H7 (cell line): Measurements from ENCODE around the gene RSPO4. TPM values are rescaled to one million over a fixed set of nuclear protein-coding genes. Genes with fewer than 3 reads are reported as not detected.

Experiments
- DNase-seq: peaks from one replicate; pipeline ENCODE4 v3.0.0; 2012
- H3K27me3 ChIP-seq: 2 replicates; pipeline ENCODE4 v1.6.0; 2011; ENCODE audit warnings: mild to moderate bottlenecking, low read length; ENCODE audit not compliant: control insufficient read depth, insufficient read depth
- H3K36me3 ChIP-seq: replicated peaks from 2 replicates; pipeline ENCODE4 v1.5.1; 2011; ENCODE audit warnings: low read length; ENCODE audit not compliant: control insufficient read depth, insufficient read depth
- H3K4me3 ChIP-seq: 2 replicates; pipeline ENCODE4 v1.5.1; 2011; ENCODE audit warnings: low read depth, mild to moderate bottlenecking, control low read depth, low read length, moderate library complexity; ENCODE audit not compliant: insufficient read depth
- total RNA-seq: library from RNA; depleted of rRNA; stranded (reverse); fragments of >200 nt; shearing (Covaris generic); gene quantifications from 2 replicates; pipeline ENCODE4 v1.2.3, GENCODE V29; 2014

Gene RSPO4
- total RNA-seq, 1 experiment from 2014 or later, result 0.35 TPM

DNA sequence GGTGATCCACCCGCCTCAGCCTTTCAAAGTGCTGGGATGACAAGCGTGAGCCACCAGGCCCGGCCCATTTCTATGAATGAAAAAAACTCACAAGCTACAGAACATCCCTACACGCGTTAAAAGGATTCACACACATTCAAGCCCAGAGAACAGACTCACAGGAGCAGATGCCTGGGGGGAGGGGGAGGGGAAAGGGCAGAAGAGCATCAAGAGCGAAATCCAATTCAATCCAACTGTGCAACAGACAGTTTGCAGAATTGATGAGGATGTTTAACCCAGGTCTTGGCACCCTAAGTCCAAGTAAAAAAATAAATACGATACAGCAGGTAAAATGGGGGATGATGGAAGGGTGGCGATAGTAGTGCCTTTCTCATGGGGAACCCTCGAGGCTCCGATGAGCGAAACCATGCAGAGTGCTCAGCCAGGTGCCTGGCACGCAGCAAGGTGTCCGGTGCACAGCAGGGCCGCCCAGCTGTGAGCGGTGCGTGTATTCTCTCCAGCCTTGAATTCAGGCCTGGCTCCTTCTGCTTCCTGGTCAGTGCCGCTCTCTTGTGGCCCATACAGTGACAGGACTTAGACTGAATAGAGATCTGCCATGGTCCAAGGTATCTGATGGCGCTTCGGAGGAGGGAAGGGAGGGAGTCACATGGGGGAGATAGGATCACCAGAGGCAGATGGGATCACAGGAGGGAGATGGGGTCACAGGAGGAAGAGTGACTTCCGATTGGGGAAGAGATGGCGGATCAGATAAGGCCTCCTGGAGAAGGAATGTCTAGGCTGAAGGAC is 50.5 kb downstream of the RSPO4 start:
- no peak for DNase-seq
- no peaks in the 10 kb centered on the region for H3K27me3 ChIP-seq
- H3K4me3 ChIP-seq, result no peak overlapping the region
- no peaks in the 10 kb centered on the region for H3K36me3 ChIP-seq

GRCh38 chr20:949717-950116 is 52.4 kb downstream of the RSPO4 start:
- no peaks in the 10 kb centered on the region for H3K27me3 ChIP-seq
- DNase-seq, result no peak

DNA sequence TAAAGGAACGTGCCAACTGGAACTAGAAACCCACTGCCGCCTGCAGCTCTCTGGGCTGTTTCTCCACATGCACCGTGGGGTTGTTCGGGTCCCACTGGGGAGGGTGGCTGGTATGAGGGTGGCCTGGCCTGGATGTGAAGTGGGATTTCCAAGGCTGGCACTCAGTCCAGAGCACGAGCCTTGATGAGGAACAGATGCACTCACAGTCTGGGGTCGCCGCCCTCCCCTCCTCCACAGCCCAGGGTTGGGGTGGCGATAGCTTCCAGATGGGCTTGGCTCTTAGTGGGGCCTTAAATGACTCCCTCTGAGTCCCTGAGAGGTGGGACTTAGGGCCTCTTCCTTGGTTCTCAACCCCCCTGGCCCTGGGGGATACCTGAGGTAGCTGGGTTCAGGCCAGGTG is 55.3 kb downstream of the RSPO4 start:
- no peaks in the 10 kb centered on the region for H3K36me3 ChIP-seq

More at GRCh38 chr20:949717-950116, 52.4 kb downstream of the RSPO4 start:
- Histone ChIP-seq H3K36me3 (no peaks in the 10 kb centered on the region), H3K4me3 (no peak overlapping the region)

GRCh38 chr20:945841-946240 is 56.3 kb downstream of the RSPO4 start:
- no peak for DNase-seq
- H3K36me3 ChIP-seq, result no peaks in the 10 kb centered on the region
- H3K27me3 ChIP-seq, result no peaks in the 10 kb centered on the region
- H3K4me3 ChIP-seq, result no peak overlapping the region

More for the DNA sequence above, 55.3 kb downstream of the RSPO4 start:
- Histone ChIP-seq H3K4me3 (no peak overlapping the region), H3K27me3 (no peaks in the 10 kb centered on the region)
- no peak for DNase-seq

- H3K36me3 ChIP-seq, result no peaks in the 10 kb centered on the region
- H3K4me3 ChIP-seq, result no peak overlapping the region
- peak; percentile 55 for DNase-seq
Observed at GRCh38 chr20:944774-945410, 57.2 kb downstream of the RSPO4 start.

DNA sequence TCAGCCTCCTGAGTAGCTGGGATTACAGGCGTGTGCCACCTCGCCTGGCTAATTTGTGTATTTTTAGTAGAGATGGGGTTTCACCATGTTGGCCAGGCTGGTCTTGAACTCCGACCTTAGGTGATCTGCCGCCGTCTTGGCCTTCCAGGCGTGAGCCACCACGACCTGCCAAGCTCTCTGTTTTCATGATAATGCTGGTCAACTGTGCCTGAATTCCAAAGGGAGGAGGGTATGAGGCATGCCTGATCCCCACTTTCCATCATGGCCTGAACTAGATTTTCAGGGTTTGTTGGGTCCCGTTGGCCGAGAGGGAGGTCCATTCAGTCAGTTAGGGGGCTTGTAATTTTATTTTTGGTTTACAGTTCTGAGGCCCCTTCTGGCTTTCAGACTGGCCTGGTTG is 58.0 kb downstream of the RSPO4 start:
- Histone ChIP-seq H3K4me3 (no peak overlapping the region), H3K27me3 (no peaks in the 10 kb centered on the region), H3K36me3 (no peaks in the 10 kb centered on the region)
- no peak for DNase-seq

More at GRCh38 chr20:944774-945410, 57.2 kb downstream of the RSPO4 start:
- no peaks in the 10 kb centered on the region for H3K27me3 ChIP-seq

DNA sequence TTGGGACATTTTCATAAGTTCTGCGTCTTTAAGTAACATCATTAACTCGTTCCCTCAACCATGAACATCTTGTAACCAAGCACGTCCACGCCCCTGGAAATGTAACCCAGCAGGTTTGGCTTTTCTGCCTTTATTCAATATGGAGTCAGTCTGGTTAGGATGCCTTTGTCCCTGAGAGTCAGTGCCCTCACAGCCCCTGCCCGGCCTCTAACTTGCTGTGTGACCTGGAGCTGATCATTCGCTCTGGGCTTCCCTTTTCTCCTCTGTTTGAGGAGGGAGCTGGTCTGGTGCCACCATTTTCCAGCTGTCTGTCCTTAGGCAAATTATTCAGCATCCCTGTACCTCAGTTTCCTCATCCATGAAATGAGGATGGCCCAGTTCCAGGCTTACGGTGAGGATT is 59.5 kb downstream of the RSPO4 start:
- no peaks in the 10 kb centered on the region for H3K36me3 ChIP-seq
- no peaks in the 10 kb centered on the region for H3K27me3 ChIP-seq
- DNase-seq, result no peak
- H3K4me3 ChIP-seq, result no peak overlapping the region

- DNase-seq, result no peak
- H3K36me3 ChIP-seq, result no peaks in the 10 kb centered on the region
- H3K27me3 ChIP-seq, result no peaks in the 10 kb centered on the region
- no peak overlapping the region for H3K4me3 ChIP-seq
Observed at GRCh38 chr20:940926-941325, 61.2 kb downstream of the RSPO4 start.

GRCh38 chr20:939606-940005 is 62.5 kb downstream of the RSPO4 start:
- no peak for DNase-seq
- Histone ChIP-seq H3K36me3 (no peaks in the 10 kb centered on the region), H3K27me3 (no peaks in the 10 kb centered on the region), H3K4me3 (no peak overlapping the region)

DNA sequence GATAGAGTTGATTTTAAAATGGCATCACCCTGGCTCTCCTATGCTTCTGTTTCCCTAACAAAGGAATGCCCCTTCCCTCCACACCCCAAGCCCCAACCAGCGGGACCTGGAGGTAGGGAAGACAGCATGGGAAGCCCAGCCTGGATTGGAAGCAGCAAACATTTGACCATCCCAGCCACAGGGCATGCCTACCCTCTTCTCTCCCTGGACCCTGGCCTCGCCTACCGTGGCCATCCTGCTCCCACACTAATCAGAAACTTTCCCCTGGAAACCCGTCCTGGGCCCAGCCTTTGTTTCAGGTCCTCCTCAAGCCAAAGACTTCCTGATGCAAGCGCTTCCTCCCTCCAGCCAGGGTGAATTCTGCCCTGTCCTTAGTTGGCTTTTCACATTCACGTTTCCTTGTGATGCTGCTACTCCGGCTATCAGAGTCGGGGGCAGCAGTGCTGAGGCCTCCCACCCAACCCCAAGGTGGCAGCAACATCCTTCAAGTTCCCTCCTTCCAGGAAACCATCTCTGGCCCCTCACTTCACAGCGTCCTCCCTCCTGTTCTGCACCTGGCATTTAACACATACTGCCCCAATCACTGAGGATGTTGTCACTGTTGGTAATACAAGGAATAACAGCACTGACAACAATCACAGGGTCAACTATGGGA is 67.8 kb downstream of the RSPO4 start:
- Histone ChIP-seq H3K4me3 (no peak overlapping the region), H3K36me3 (no peaks in the 10 kb centered on the region), H3K27me3 (no peaks in the 10 kb centered on the region)
- peak; percentile 63 for DNase-seq

DNA sequence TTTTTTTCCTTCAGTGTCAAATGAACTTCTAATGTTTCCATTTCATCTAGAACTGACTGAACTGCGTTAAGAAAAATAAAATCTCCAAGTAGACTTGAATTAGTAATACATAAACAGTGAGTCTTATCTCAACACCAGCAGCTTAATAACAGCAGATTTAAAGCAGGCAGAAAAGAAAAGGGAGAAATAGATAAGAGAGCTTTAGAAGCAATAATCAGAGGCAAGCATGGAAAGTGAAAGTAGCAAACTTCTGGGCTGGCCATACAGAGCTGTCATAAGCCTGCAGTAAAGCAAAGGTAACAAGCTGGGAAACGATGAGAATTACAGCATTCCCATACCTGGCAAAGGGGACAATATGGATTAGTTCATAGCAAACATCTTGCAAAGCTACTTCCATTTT is 69.1 kb downstream of the RSPO4 start:
- DNase-seq, result no peak
- Histone ChIP-seq H3K4me3 (no peak overlapping the region), H3K27me3 (no peaks in the 10 kb centered on the region), H3K36me3 (no peaks in the 10 kb centered on the region)

- DNase-seq, result no peak
- H3K36me3 ChIP-seq, result no peaks in the 10 kb centered on the region
Observed at GRCh38 chr20:931401-931800, 70.7 kb downstream of the RSPO4 start.

DNA sequence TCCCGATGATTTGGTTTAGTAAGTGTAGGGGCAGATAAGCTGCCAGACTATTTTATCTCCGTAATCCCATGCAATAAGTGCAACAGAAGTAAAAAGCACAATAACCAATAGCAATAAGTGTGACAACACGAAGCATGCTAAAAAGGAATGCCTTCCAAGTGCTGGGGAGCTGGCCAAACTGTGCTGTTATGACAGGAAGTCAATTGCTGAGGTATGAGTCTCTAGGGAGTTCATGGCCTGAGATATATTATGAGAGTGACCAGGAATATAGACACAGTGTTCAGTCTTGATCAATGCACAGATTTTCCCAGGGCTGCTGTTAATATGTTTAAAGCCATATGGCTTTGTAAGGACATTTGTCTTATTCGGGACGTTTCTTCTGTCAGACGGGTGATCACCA is 75.4 kb downstream of the RSPO4 start:
- no peaks in the 10 kb centered on the region for H3K27me3 ChIP-seq
- DNase-seq, result no peak

More at GRCh38 chr20:931401-931800, 70.7 kb downstream of the RSPO4 start:
- H3K27me3 ChIP-seq, result no peaks in the 10 kb centered on the region
- no peak overlapping the region for H3K4me3 ChIP-seq

GRCh38 chr20:925516-925915 is 76.6 kb downstream of the RSPO4 start:
- no peaks in the 10 kb centered on the region for H3K27me3 ChIP-seq
- DNase-seq, result no peak
- H3K36me3 ChIP-seq, result no peaks in the 10 kb centered on the region
- no peak overlapping the region for H3K4me3 ChIP-seq

More for the DNA sequence above, 75.4 kb downstream of the RSPO4 start:
- H3K36me3 ChIP-seq, result no peaks in the 10 kb centered on the region
- H3K4me3 ChIP-seq, result no peak overlapping the region

DNA sequence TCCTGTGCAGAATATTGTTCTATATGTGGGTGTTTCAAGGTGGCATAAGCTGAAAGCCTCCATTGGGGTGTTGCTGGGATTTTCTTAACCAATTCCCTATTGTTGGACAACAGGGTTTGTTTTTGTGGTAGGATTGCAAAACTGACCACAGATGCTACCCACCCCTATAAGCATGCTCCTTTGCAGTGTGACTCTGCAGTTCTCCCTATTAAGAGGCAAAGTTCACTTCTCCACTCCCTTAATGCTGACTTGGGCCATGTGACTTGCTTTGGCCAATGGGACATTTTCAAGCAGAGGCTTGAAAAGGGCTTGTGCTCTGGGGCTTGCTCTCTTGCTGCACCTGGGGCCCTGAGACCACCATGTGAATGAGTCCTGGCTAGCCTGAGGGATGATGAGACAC is 77.5 kb downstream of the RSPO4 start:
- Histone ChIP-seq H3K4me3 (no peak overlapping the region), H3K27me3 (no peaks in the 10 kb centered on the region), H3K36me3 (no peaks in the 10 kb centered on the region)
- no peak for DNase-seq
